Nephron (organoid): ENCODE results near the gene CCDC12.

Experiments used
- H3K27ac Mint-ChIP-seq, 3 experiments: 2 replicates each; pipeline ENCODE4 v1.8.0; 2020; ENCODE audit warnings: mixed read lengths in 3 of 3, mild to moderate bottlenecking in 2 of 3, moderate library complexity in 1 of 3
- H3K27me3 Mint-ChIP-seq: 2 replicates; pipeline ENCODE4 v1.8.0; 2021; ENCODE audit warnings: low read depth, mild to moderate bottlenecking, moderate library complexity, mixed read lengths
- H3K36me3 Mint-ChIP-seq: 2 replicates; pipeline ENCODE4 v1.8.0; 2020; ENCODE audit warnings: low read depth, mixed read lengths
- H3K4me1 Mint-ChIP-seq: 2 replicates; pipeline ENCODE4 v1.8.0; 2020; ENCODE audit warnings: mixed read lengths
- H3K4me3 Mint-ChIP-seq, 3 experiments: 2 replicates each; pipeline ENCODE4 v1.8.0; 2020; ENCODE audit warnings: mild to moderate bottlenecking in 3 of 3, mixed read lengths in 3 of 3, moderate library complexity in 2 of 3
- H3K9me3 Mint-ChIP-seq: 2 replicates; pipeline ENCODE4 v1.8.0; 2020; ENCODE audit warnings: mixed read lengths
- CTCF ChIP-seq, 3 experiments: fragments of 200-600 bp; sonication (generic); IDR thresholded peaks; one replicate each; pipeline ENCODE4 v1.5.0; 2021; ENCODE audit warnings: antibody characterized with exemption in 3 of 3; ENCODE audit not compliant: unreplicated experiment in 3 of 3

Gene CCDC12

DNA sequence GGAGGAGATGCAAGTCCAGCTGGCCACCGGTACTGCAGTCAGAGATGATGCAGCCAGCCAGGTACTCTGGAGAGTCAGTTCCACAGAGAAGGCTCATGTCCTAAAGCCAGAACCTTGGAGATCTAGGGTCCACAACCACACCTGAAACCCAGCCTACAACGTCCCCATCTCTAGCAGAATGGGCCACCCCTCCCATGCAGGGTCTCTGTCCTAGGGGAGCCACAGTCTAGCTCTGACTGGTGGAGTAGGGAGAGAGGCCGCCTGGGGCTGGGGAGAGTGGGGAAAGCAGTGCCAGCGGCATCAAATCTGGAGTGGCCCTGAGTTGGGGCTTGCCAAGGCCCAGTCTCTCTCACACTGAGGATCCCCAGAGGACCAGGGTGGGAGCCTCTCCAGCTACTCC is 55.5 kb downstream of the CCDC12 start:
- H3K9me3 Mint-ChIP-seq, result peaks cover 12% of the 10 kb centered on the region
- H3K27me3 Mint-ChIP-seq, result no peaks in the 10 kb centered on the region
- H3K4me1 Mint-ChIP-seq, result peaks cover 4% of the 10 kb centered on the region
- no peak overlapping the region for H3K4me3 Mint-ChIP-seq
- peaks cover 73% of the 10 kb centered on the region for H3K36me3 Mint-ChIP-seq
- no peak for TF ChIP-seq CTCF (IDR thresholded peaks at IDR 0.05; ENCODE audit: unreplicated experiment in 3 of 3)
- H3K27ac Mint-ChIP-seq, result no peak overlapping the region

DNA sequence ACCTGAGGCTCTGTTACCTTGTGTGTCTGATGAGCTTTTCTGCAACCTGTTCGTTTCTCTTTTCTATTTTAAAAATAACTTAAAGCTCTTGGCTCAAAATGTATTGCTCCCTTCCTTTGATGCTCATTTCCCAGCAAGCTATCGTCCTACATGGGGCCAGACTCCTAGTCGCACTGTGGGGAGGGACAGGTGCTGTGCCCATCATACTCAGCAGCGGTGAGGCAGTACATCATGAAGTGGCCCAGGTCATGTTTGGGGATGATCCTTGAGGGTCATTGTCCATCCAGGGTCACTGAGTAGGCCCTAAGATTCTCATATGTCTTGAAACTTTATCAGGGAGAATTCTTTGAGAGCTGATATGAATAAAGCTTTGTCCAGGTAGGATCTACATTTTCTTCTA is 57.9 kb downstream of the CCDC12 start:
- Mint-ChIP-seq H3K27me3 (no peaks in the 10 kb centered on the region), H3K9me3 (peaks cover 12% of the 10 kb centered on the region), H3K36me3 (peaks cover 72% of the 10 kb centered on the region), H3K4me1 (peaks cover 2% of the 10 kb centered on the region), H3K4me3 (no peak overlapping the region), H3K27ac (no peak overlapping the region)
- TF ChIP-seq CTCF (IDR thresholded peaks at IDR 0.05; ENCODE audit: unreplicated experiment in 3 of 3), result no peak

- no peak overlapping the region for H3K4me3 Mint-ChIP-seq
- H3K27me3 Mint-ChIP-seq, result no peaks in the 10 kb centered on the region
- peaks cover 12% of the 10 kb centered on the region for H3K9me3 Mint-ChIP-seq
- H3K4me1 Mint-ChIP-seq, result peaks cover 6% of the 10 kb centered on the region
- peaks cover 68% of the 10 kb centered on the region for H3K36me3 Mint-ChIP-seq
- no peak for TF ChIP-seq CTCF (IDR thresholded peaks at IDR 0.05; ENCODE audit: unreplicated experiment in 3 of 3)
- no peak overlapping the region for H3K27ac Mint-ChIP-seq
Observed at GRCh38 chr3:46918202-46918601, 58.3 kb downstream of the CCDC12 start.

DNA sequence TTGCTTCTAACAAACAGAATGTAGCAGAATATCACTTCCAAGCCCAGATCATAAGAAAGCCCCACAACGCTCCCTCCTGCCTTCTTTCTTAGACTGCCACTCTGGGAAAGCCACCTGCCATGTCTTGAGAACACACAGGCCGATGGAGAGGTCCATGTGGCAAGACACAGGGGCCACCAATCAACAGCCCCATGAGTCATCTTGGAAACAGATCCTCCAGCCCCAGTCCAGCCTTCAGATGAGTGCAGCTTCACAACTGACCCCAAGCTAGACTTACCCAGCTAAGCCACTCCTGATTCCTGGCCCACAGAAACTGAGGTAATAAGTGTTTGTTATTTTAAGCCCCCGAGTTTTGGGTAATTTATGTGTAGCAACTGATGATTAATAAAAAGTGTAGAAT is 59.3 kb downstream of the CCDC12 start:
- no peak for TF ChIP-seq CTCF (IDR thresholded peaks at IDR 0.05; ENCODE audit: unreplicated experiment in 3 of 3)
- Mint-ChIP-seq H3K27ac (no peak overlapping the region), H3K4me1 (peaks cover 6% of the 10 kb centered on the region), H3K4me3 (no peak overlapping the region), H3K27me3 (no peaks in the 10 kb centered on the region), H3K36me3 (peaks cover 58% of the 10 kb centered on the region), H3K9me3 (peaks cover 12% of the 10 kb centered on the region)

- TF ChIP-seq CTCF (IDR thresholded peaks at IDR 0.05; ENCODE audit: unreplicated experiment in 3 of 3), result no peak
- Mint-ChIP-seq H3K36me3 (peaks cover 56% of the 10 kb centered on the region), H3K27ac (no peak overlapping the region), H3K4me1 (peaks cover 6% of the 10 kb centered on the region), H3K27me3 (no peaks in the 10 kb centered on the region), H3K9me3 (peaks cover 12% of the 10 kb centered on the region), H3K4me3 (no peak overlapping the region)
Observed at GRCh38 chr3:46916799-46917198, 59.7 kb downstream of the CCDC12 start.

DNA sequence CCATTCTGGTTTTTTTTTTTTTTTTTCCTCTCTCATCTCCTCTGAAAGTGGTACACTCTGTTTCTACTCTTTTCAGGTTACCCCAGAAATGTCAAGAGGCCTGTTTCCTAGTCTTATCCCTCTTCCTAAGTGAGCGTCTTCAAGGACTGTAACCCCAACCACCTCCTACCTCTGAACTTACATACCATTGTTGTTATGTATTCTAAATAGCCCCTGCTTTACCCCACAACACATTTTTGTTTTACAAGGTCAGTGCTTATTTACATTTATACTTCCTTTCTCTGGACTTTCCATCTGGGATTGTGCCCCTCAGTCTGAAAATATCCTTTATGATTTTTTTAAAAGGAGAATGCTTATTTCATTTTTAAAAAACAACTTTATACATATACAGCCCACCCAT is 60.3 kb downstream of the CCDC12 start:
- Mint-ChIP-seq H3K4me3 (no peak overlapping the region), H3K9me3 (peaks cover 12% of the 10 kb centered on the region), H3K4me1 (peaks cover 6% of the 10 kb centered on the region), H3K27ac (no peak overlapping the region), H3K27me3 (no peaks in the 10 kb centered on the region), H3K36me3 (peaks cover 51% of the 10 kb centered on the region)
- no peak for TF ChIP-seq CTCF (IDR thresholded peaks at IDR 0.05; ENCODE audit: unreplicated experiment in 3 of 3)
